Smooth muscle cell (in vitro differentiated cells): ENCODE data around the gene CABYR. TPM values are rescaled to one million over a fixed set of nuclear protein-coding genes. Genes with fewer than 3 reads are reported as not detected.
A peak's percentile ranks its signal among the peaks of the same experiment; 100 is the strongest.

Experiments used
- DNase-seq: peaks from one replicate; lab custom pipeline; 2025; ENCODE audit not compliant: unreplicated experiment; lab: John Stamatoyannopoulos, UW
- H2AFZ ChIP-seq: fragments of 200-600 bp; sonication (generic); 2 replicates; pipeline ENCODE4 v1.6.0; 2016; ENCODE audit warnings: antibody characterized with exemption, low read depth, mild to moderate bottlenecking
- H3F3A ChIP-seq: fragments of 200-600 bp; sonication (generic); 2 replicates; pipeline ENCODE4 v1.6.0; 2017; ENCODE audit warnings: antibody characterized with exemption, low read depth
- H3K27ac ChIP-seq: fragments of 200-600 bp; sonication (generic); 2 replicates; pipeline ENCODE4 v1.5.1; 2016; ENCODE audit warnings: low read depth, mild to moderate bottlenecking
- H3K27me3 ChIP-seq: fragments of 200-600 bp; sonication (generic); 2 replicates; pipeline ENCODE4 v1.6.1; 2016; ENCODE audit warnings: low read depth, mild to moderate bottlenecking
- H3K36me3 ChIP-seq: fragments of 200-600 bp; sonication (generic); 2 replicates; pipeline ENCODE4 v1.5.1; 2016; ENCODE audit warnings: low read depth
- H3K4me1 ChIP-seq: fragments of 200-600 bp; sonication (generic); 2 replicates; pipeline ENCODE4 v1.5.1; 2016; ENCODE audit warnings: low read depth
- H3K4me2 ChIP-seq: fragments of 200-600 bp; sonication (generic); 2 replicates; pipeline ENCODE4 v1.6.0; 2016; ENCODE audit warnings: mild to moderate bottlenecking
- H3K4me3 ChIP-seq: fragments of 200-600 bp; sonication (generic); 2 replicates; pipeline ENCODE4 v1.5.1; 2016; ENCODE audit warnings: mild to moderate bottlenecking
- H3K79me2 ChIP-seq: fragments of 200-600 bp; sonication (generic); 2 replicates; pipeline ENCODE4 v1.6.0; 2016; ENCODE audit warnings: low read depth, mild to moderate bottlenecking
- H3K9ac ChIP-seq: fragments of 200-600 bp; sonication (generic); 2 replicates; pipeline ENCODE4 v1.6.0; 2016; ENCODE audit warnings: low read depth
- H3K9me3 ChIP-seq: fragments of 200-600 bp; sonication (generic); replicated peaks from 2 replicates; pipeline ENCODE4 v1.5.1; 2016; ENCODE audit warnings: low read depth
- H4K20me1 ChIP-seq: fragments of 200-600 bp; sonication (generic); 2 replicates; pipeline ENCODE4 v1.6.0; 2016; ENCODE audit warnings: low read depth
- WGBS: methylation state at CpG from one replicate; pipeline ENCODE4 v1.1.7; 2016; ENCODE audit warnings: low lambda C conversion rate; 5-methylcytosine and 5-hydroxymethylcytosine counted together
- polyA plus RNA-seq: library from polyadenylated mRNA; unstranded; fragments of >200 nt; fragmentation: Nextera tagmentation; extraction: Ambion mirVana; gene quantifications from 2 replicates; pipeline ENCODE4 v1.2.1, GENCODE V29; 2016
- total RNA-seq: library from RNA; depleted of rRNA; stranded (reverse); fragments of >200 nt; gene quantifications from 2 replicates; pipeline ENCODE4 v1.2.3, GENCODE V29; 2014
- TF ChIP-seq, protein P1 (sequence below): fragments of 200-600 bp; sonication (generic); IDR thresholded peaks from 2 replicates; pipeline ENCODE4 v1.5.1; 2017; ENCODE audit warnings: borderline replicate concordance, mild to moderate bottlenecking, antibody characterized with exemption; ENCODE audit not compliant: insufficient read depth, poor library complexity, severe bottlenecking

The CABYR gene
- total and polyA plus RNA-seq, 2 experiments from 2014 or later, result 4.0 to 7.0 TPM

GRCh38 chr18:24173997-24174396 lies 35.1 kb downstream of the CABYR start:
- Histone ChIP-seq H2AFZ (no peak overlapping the region), H3K27me3 (no peaks in the 10 kb centered on the region), H3K9me3 (no peaks in the 10 kb centered on the region), H3K36me3 (no peaks in the 10 kb centered on the region), H3F3A (no peaks in the 10 kb centered on the region), H3K27ac (no peak overlapping the region), H3K79me2 (no peaks in the 10 kb centered on the region), H4K20me1 (no peaks in the 10 kb centered on the region), H3K4me1 (no peaks in the 10 kb centered on the region), H3K9ac (no peak overlapping the region), H3K4me2 (no peak overlapping the region), H3K4me3 (no peak overlapping the region)
- WGBS, result 89% methylated on average over 3 of the region's 3 CpGs
- TF ChIP-seq, protein P1, sequence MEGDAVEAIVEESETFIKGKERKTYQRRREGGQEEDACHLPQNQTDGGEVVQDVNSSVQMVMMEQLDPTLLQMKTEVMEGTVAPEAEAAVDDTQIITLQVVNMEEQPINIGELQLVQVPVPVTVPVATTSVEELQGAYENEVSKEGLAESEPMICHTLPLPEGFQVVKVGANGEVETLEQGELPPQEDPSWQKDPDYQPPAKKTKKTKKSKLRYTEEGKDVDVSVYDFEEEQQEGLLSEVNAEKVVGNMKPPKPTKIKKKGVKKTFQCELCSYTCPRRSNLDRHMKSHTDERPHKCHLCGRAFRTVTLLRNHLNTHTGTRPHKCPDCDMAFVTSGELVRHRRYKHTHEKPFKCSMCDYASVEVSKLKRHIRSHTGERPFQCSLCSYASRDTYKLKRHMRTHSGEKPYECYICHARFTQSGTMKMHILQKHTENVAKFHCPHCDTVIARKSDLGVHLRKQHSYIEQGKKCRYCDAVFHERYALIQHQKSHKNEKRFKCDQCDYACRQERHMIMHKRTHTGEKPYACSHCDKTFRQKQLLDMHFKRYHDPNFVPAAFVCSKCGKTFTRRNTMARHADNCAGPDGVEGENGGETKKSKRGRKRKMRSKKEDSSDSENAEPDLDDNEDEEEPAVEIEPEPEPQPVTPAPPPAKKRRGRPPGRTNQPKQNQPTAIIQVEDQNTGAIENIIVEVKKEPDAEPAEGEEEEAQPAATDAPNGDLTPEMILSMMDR, result no peak
- no peak for DNase-seq

DNA sequence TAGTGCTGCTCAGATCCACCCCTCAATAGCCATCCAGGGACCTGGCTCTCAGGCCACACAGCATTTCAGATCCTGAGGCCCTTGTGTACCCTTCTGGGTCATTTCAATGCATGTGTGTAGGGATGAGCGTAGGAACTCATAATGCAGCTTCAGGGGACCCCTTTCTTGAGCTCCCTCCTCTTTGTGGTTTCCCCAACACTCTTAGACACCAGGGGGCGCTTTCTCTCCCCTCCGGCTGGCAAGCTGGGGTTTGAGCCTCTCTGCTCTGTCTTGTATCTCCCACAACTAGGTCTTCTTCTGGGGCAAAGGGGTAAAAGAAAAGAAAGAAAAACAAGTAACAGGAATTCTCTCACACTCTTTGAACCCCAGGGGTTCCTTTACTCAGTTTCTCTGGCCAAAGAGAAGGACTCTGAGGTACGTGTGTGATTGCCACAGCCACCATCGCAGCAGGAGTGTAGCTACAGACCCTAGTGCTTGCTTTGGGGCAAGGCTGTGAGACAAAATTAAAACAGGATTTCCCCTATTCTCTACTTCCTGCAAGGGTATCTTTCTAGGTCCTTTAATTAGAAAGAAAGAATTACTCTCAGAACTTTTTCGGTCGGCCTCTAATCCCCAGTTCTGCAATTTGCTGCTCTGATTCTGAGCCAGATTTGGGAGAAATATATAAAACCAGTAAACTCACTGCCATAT lies 38.0 kb downstream of the CABYR start:
- Histone ChIP-seq H2AFZ (no peak overlapping the region), H3K9ac (no peak overlapping the region), H3K4me1 (no peaks in the 10 kb centered on the region), H3K27me3 (no peaks in the 10 kb centered on the region), H3K79me2 (no peaks in the 10 kb centered on the region), H3F3A (no peaks in the 10 kb centered on the region), H4K20me1 (no peaks in the 10 kb centered on the region), H3K27ac (no peak overlapping the region), H3K36me3 (no peaks in the 10 kb centered on the region), H3K4me3 (no peak overlapping the region), H3K4me2 (no peak overlapping the region), H3K9me3 (no peaks in the 10 kb centered on the region)
- TF ChIP-seq, protein P1, result peak; percentile 61
- DNase-seq, result no peak
- WGBS, result 72% methylated on average over 7 of the region's 7 CpGs

- 91% methylated on average over 5 of the region's 5 CpGs for WGBS
- TF ChIP-seq, protein P1, result no peak
- DNase-seq, result no peak
These were observed 38.8 kb downstream of the CABYR start for GRCh38 chr18:24177499-24178133.

More at GRCh38 chr18:24177499-24178133, 38.8 kb downstream of the CABYR start:
- no peaks in the 10 kb centered on the region for H3K4me1 ChIP-seq
- no peak overlapping the region for H3K9ac ChIP-seq
- no peak overlapping the region for H3K27ac ChIP-seq
- no peaks in the 10 kb centered on the region for H3K27me3 ChIP-seq
- H3K79me2 ChIP-seq, result no peaks in the 10 kb centered on the region
- no peaks in the 10 kb centered on the region for H3K9me3 ChIP-seq
- H3K4me2 ChIP-seq, result no peak overlapping the region
- no peaks in the 10 kb centered on the region for H3K36me3 ChIP-seq
- H3F3A ChIP-seq, result no peaks in the 10 kb centered on the region
- H3K4me3 ChIP-seq, result no peak overlapping the region
- no peak overlapping the region for H2AFZ ChIP-seq
- no peaks in the 10 kb centered on the region for H4K20me1 ChIP-seq
